OCI-LY1 (cell line): ENCODE measurements around the gene NPLOC4.

Source experiments
- CTCF ChIP-seq: fragments of 200-600 bp; sonication (generic), shearing (Covaris generic); IDR thresholded peaks from 2 replicates; pipeline ENCODE4 v1.5.1; 2017; ENCODE audit warnings: mild to moderate bottlenecking, antibody characterized with exemption, low read length, moderate library complexity, mixed read lengths
- EZH2 ChIP-seq: fragments of 200-600 bp; sonication (generic), shearing (Covaris generic); IDR thresholded peaks from 2 replicates; pipeline ENCODE4 v1.8.0; 2017; ENCODE audit warnings: borderline replicate concordance, mixed run types, mild to moderate bottlenecking, antibody characterized with exemption, low read length, moderate library complexity, mixed read lengths

DNA sequence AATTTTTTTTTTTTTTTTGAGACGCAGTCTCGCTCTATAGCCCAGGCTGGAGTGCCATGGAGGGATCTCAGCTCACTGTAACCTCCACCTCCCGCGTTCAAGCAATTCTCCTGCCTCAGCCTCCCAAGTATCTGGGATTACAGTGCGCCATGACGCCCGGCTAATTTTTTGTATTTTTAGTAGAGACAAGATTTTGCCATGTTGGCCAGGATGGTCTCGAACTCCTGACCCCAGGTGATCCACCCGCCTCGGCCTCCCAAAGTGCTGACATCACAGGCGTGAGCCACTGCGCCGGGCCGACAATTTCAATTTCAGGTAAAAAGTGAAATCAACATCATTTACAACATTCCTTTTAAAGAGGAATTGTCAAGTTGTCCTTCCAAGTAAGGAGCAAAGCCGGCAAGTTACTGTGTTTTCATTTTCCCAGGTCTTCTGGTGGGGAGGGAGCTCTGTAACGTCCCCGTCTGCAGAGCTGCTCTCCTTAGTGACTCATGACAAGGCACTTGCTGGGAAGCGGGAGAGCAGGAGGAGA lies 873 bp downstream of the NPLOC4 start:
- TF ChIP-seq CTCF (no peak), EZH2 (no peak)
